Stimulated activated CD8-positive, alpha-beta memory T cell treated with anti-CD3 and anti-CD28 coated beads, Interleukin-7, amount 100 ng/mL, for 4 hours (primary cell): ENCODE data around the gene TLR1.

Source experiments
- DNase-seq, 2 donors: peaks; one replicate each; pipeline ENCODE4 v3.0.0-alpha.2; 2020; ENCODE audit warnings: low read depth in 2 of 2

TLR1 gene, protein sequence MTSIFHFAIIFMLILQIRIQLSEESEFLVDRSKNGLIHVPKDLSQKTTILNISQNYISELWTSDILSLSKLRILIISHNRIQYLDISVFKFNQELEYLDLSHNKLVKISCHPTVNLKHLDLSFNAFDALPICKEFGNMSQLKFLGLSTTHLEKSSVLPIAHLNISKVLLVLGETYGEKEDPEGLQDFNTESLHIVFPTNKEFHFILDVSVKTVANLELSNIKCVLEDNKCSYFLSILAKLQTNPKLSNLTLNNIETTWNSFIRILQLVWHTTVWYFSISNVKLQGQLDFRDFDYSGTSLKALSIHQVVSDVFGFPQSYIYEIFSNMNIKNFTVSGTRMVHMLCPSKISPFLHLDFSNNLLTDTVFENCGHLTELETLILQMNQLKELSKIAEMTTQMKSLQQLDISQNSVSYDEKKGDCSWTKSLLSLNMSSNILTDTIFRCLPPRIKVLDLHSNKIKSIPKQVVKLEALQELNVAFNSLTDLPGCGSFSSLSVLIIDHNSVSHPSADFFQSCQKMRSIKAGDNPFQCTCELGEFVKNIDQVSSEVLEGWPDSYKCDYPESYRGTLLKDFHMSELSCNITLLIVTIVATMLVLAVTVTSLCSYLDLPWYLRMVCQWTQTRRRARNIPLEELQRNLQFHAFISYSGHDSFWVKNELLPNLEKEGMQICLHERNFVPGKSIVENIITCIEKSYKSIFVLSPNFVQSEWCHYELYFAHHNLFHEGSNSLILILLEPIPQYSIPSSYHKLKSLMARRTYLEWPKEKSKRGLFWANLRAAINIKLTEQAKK

DNA sequence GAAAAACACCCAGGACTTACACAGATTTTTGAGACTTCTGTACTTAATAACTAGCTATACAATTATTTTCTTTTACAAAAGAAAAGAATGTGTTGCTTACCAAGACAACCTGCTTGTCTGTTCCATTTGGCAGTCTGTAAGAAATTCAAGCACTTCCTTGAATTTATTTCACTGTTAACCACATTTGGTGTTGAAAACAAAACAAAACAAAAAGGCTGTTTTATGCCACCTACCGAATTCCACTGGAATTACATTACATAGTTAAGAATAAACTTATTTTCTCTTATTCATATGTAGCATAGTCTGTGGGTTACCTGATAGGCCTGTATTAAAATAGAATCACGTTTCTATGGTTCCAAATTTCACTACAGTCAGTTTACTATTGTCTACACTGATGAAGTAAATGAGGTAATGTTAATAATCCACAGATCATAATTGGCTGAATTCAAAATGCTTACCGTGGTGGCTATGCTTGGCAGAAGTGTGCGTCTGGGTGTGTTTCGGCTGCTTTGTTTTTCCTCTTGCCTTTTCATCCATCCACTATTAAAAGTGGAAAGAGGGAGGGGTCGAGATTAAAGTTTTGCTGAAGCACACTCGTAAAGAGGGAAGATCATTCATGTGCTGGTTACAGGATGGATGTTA, at the start of gene TLR1:
Gene TLR1 (minus strand): TSS at position 138 of the 642 bp plus-strand sequence. CDS start 5,960 bp downstream, outside the sequence.
- no peak for DNase-seq

DNA sequence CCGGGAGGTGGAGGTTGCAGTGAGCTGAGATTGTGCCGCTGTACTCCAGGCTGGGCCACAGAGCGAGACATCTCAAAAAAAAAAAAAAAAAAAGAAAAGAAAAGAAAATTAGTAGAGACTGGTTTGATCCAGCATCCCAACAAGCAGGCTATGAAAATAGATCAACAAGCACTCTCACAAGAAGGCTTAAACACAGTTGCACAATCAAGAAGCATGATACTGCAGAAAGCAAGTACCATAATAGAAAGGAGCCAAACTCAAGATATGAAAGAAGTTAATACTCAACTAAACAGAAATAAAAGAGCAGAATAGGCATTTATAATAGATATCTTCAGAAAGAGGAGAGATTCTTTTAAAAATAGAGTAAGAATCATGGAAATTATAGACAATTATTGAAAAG, 41.4 kb upstream of the TLR1 start:
- DNase-seq = no peak

DNA sequence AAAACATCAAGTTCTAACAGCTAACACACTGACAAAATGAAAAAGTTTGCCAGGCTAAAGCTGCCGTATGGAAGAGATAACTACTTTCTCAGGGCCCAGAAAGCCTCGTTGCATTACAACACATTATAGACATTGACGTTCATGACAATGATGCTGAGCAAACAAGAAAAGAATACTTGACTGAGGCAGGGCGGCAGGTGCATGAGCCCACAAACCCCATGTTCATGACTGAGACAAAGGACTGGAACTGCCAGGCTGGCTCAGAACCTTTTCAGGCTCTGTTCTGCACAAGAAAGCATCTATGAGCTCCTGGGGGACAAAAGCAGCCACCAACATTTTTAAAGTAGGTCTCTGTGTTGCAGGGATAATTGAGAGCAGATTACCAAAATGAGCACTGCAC, 38.4 kb upstream of the TLR1 start:
- no peak for DNase-seq

DNA sequence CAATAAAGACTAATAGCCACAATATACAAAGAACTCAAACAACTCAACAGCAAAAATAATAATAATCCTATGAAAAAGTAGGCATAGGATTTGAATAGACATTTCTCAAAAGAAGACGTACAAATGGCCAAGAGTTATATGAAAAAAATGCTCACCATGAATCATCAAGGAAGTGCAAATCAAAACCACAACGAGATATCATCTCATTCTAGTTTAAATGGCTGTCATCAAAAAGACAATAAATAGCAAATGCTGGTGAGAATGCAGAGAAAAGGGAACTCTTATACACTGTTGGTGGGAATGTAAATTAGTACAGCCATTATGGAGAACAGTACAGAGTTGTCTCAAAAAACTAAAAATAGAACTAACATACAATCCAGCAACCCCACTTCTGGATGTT, 33.3 kb upstream of the TLR1 start:
- DNase-seq = no peak

DNA sequence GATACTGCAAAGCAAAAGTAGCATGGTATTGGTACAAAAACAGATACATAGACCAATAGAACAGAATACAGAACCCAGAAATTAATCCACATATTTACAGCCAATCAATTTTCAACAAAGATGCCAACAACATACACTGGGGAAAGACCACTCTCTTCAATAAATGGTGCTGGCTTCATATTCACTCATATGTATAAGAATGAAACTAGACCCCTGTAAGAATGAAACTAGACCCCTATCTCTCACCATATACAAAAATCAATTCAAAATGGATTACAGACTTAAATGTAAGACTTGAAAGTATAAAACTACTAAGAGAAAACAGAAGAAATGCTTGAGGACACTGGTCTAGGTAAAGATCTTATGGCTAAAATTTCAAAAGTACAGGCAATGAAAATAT, 32.7 kb upstream of the TLR1 start:
- DNase-seq = no peak

DNA sequence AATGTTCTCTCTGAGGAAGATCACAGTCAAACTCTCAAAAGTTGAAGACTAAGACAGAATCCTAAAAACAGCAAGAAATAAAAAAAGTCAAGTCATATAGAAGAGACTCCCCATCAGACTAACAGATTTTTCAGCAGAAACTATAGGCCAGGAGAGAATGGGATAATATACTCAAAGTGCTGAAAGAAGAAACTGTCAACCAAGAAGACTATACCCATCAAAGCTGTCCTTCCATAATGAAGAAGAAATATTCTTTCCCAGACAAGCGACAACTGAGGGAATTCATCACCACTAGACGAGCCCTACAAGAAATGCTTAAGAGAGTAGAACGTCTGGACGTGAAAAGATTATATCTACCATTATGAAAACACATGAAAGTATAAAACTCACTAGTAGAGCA, 30.0 kb upstream of the TLR1 start:
- DNase-seq = no peak

DNA sequence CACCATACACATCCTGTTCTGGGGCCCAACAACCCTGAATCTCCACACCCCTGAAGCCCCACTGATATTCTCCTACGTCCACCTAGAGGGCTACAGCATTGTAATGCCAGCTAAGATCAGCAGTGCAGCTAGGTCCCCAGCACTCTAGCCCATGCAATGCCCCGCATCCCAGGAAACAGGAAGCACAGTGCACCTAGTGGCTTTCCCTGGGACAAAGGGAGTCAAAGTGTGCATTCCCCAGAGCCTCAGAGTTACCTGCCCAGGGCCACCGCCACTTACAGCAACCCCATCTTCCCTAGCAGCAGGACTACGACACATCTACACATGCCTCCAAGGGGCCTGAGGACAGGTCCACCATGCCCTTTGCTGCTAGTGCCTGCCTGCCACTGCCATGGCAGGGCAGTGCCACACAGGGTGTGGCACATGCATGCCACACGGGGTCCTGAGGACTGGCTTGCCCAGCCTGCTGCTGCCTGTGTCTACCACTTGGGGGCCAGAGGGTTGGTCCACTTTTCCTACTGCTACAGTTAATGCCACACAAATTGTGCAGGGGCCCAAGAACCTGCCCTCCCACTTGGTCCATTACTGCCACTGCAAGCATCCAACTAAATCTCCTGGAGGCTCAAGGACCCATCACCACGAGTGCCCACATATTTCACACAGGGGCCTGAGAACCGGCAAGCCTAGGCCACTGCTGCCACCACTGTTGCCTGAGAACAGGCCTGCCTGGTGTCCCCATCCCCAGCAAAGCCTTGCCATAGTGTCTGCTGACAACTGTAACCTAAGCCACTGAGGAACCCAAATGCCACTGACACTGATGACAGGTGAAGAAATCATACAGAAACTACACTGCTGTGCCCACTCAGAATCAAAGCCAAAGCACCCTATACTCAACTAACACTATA, 28.3 kb upstream of the TLR1 start:
- no peak for DNase-seq

DNA sequence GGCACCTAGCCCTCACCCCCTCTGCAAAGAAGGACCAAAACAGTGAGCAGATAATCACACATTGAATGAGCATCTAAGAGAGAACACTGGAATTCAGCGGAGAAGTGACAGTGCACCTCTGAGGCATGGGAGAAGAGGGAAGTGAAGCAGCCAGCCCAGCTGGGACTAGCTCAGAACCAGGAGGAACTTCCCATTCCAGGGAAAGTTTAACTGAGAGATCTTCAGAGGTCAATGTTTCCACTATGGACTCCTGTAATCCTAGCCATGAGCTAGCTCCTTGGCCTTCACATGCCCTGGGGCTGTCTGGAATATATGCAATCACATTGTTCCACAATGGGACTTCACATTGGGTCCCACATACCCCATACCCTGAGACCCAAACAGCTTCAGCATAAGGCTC, 27.6 kb upstream of the TLR1 start:
- DNase-seq = no peak

DNA sequence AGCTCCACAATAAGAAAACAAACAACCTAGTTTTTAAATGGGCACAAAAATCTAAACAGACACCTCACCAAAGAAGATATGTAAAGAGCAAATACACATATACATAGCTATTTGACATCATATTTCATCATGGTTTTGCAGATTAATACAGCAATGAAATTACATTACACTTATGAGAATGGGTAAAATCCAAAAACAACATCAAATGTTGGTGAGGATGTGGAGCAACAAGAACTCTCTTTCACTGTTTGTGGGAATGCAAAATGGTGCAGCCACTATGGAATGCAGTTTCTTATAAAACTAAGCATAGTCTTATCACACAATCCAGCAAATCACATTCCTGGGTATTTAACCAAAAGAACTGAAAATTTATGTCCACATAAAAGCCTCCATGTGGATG, 27.1 kb upstream of the TLR1 start:
- no peak for DNase-seq

DNA sequence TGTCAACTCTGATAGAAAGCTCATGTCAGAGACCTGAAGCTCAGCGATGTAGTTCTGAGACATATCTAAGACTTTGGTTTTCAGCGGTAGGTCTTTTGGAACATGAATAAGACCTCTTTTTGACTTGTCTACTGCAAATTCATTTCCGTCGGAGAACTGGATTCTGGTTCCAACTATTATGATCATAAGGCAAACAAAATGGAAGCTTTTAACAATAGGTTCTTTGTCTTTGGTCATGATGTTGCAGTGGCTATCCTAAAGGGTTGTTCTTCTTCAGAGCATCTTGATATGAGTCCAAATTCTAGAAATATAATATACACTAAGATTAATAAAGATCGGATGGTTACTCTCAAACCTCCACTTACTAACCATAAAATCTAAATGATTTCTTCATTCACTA, 24.6 kb upstream of the TLR1 start:
- DNase-seq = no peak

DNA sequence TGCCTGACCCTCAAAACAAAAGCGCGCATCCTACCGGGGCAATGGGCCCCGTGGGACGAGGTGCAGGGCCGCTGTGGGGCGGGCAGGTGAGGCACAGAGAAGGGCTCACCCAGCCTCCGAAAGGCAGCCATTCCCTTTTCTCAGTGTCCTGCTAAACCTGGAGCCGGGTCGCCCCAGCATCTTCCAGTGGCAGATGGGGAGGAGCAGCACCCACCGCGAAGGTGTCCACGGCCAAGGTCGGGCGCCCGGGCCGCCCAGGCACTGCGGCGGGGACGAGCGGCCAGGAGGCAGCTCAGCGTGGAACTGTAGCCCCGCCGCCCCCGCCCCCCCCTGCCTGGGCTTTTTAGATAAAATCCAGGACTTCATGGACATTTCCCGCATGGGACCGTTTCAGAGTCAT, 19.2 kb upstream of the TLR1 start:
- DNase-seq = no peak

DNA sequence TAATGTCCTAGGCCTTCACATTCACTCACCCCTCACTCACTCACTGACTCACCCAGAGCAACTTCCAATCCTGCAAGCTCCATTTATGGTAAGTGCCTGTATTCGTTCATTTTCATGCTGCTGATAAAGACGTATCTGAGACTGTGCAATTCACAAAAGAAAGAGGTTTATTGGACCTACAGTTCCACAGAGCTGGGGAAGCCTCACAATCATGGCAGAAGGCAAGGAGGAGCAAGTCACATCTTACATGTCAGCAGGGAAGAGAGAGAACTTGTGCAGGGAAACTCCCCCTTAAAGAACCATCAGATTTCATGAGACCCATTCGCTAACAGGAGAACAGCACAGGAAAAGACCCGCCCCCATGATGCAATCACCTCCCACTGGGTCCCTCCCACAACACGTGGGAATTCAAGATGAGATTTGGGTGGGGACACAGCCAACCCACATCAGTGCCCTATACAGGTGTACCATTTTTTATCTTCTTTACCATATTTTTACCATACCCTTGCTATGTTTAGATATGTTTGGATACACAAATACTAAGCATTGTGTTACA, 18.2 kb upstream of the TLR1 start:
- DNase-seq = no peak

DNA sequence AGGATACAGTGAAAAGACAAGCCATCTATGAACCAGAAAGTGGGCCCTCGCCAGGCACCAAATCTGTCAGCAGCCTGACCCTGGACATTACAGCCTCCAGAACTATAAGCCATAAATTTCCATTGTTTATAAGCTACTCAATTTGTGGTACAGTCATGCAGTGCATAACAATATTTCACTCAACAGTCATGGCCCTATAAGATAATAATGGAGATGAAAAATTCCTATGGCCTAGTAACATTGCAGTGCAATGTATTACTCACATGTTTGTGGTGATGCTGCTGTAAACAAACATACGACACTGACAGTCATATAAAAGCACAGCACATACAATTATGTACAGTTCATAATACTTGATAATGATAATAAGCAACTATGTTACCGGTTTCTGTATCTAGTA, 17.1 kb upstream of the TLR1 start:
- DNase-seq = no peak

DNA sequence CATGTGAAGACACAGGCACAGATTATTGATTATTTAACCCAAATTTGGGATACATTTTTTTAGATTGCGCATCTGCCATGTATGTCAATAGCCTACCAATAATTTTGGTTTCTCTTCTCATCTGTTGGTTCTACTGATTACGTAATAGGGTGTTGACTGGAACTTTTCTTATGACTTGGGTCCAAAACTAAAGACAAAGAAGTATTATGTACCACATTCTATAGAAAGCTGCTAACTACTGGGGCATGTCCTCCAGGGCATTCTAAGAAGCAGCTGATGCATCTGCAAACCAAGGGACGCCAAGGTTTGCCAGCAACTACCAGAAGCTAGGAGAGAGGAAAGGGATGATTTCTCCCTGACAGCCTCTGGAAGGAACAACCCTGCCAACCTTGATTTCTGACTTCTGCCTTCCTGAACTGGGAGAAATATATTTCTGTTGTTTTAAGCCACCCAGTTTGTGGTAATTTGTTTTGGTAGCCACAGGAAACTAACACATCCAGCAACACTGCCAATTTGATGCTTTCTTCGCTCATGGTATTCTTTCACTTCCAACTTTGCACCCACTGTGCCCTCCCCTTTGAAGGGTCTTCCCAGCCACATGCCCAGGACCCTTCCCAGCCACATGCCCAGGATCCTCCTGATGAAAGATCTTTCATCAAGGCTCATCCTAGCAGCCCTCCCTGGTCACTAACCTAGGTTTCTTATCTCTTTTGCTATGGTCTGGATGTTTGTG, 15.9 kb upstream of the TLR1 start:
- no peak for DNase-seq

DNA sequence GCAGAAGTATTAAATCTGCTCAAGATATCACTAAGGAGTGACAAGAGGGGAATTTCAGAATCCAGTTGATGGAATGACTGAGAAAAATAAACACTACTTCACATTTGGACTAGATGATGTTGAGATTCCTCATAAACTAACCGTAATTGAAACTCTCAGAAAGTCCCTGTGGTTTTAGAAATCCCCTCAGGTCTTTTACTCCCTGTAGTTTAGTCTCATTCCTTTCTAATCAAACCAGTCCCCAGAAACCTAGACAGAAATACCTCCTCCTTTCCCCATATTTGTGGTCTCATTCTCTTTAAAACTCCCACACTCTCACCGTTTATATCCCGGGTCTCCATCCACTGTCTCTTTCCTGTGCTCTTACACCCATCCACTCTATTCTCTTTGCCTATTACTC, 15.0 kb upstream of the TLR1 start:
- no peak for DNase-seq

DNA sequence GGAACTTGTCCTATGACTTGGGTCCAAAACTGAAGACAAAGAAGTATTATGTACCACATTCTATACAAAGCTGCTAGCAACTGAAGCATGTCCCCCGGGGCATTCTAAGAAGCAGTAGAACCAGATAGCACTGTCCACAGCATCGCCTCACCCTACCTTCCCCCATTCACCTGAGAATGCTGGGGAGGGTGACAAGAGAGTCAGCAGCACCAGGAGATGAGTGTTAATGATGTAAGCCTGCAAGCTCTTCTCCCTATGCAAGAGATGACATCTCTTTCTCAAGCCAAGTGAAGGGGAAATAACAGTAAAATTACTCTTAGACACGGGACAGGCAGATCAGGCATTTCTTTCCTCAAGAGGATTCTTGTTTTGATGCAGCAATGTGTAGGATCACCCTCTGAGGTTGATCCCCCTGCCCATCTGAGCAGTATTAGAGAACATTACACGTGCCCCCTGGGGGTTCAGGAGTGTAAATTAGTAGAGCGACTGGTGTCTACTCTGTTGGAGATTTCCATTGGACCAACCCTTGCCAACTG, 13.9 kb upstream of the TLR1 start:
- DNase-seq = no peak

DNA sequence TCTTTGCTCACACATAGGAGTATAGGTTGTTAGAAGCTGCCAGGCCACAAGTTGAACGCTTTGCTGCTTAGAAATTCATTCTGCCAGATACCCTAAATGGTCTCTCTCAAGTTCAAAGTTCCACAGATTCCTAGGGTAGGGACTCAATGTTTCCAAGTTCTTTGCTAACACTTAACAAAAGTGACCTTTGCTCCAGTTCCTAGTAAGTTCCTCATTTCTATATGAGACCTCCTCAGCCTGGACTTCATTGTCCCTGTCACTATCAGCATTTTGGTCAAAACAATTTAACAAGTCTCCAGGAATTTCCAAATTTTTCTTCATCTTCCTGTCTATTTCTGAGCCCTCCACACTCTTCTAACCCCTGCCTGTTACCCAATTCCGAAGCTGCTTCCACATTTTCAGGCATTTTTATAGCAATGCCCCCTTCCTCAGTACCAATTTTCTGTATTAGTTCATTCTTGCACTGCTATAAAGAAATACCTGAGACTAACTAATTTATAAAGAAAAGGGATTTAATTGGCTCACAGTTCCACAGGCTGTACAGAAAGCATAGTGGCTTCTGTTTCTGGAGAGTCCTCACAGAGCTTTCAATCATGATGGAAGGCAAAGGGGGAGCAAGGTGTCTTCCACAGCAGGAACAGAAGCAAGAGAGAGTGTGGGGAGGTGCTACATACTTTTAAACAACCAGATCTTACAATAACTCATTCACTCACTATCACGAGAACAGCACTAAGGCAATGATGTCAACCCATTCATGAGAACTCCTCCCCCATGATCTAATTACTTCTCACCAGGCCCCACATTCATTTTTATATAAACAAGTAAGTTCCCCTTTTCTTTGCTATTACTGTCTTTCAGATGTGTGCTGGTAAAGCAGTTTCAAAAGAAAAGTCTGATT, 11.5 kb upstream of the TLR1 start:
- no peak for DNase-seq

DNA sequence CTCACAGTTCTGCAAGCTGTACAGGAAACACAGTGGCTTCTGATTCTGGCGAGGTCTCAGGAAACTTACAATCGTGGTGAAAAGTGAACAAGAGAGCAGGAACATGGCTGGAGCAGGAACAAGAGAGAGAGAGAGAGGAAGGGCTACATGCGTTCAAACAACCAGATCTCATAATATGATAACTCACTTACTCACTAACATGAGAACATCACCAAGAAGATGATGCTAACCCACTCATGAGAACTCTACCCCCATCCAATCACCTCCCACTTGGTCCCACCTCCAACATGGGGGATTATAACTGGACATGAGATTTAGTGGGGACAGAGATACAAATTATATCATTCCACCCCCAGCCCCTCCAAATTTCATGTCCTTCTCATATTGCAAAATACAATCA, 9.8 kb upstream of the TLR1 start:
- DNase-seq = no peak

DNA sequence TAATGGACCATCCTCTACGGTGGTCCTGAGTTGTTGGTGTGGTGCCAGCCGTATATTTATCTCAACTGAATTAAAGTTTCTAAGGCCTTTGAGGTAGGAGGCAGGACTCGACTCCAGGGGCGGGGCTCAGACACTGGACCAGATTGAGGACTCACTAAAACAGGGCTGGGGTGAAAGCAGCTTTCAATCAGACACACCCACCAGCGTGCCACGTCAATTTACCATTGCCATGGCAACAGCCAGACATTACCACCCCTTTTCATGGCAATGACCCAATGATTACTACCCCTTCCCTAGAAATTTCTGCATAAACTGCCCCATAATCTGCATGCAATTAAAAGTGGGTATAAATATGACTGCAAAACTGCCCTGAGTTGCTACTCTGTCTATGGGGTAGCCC, 6.7 kb upstream of the TLR1 start:
- DNase-seq = no peak
